ENCODE results near the gene CNTROB.

CNTROB gene

GRCh38 chr17:7922269-7922844, 9.6 kb upstream of the CNTROB start:
- no peaks in the 10 kb centered on the region for H3K9me2 ChIP-seq (replicated peaks; ENCODE audit: control insufficient read depth, low read length)
- peaks cover 6% of the 10 kb centered on the region; the same call in 1 of the 2 replicates for H3F3A ChIP-seq (ENCODE audit: control insufficient read depth, insufficient read depth)
- H3K79me2 ChIP-seq (ENCODE audit: control insufficient read depth, low read length): no peaks in the 10 kb centered on the region
- peak overlapping the region; percentile 75 for H3K4me2 ChIP-seq (ENCODE audit: low read length)
- H3K4me3 ChIP-seq (ENCODE audit: low read length): peak overlapping the region; percentile 55
- TF ChIP-seq, protein P1, sequence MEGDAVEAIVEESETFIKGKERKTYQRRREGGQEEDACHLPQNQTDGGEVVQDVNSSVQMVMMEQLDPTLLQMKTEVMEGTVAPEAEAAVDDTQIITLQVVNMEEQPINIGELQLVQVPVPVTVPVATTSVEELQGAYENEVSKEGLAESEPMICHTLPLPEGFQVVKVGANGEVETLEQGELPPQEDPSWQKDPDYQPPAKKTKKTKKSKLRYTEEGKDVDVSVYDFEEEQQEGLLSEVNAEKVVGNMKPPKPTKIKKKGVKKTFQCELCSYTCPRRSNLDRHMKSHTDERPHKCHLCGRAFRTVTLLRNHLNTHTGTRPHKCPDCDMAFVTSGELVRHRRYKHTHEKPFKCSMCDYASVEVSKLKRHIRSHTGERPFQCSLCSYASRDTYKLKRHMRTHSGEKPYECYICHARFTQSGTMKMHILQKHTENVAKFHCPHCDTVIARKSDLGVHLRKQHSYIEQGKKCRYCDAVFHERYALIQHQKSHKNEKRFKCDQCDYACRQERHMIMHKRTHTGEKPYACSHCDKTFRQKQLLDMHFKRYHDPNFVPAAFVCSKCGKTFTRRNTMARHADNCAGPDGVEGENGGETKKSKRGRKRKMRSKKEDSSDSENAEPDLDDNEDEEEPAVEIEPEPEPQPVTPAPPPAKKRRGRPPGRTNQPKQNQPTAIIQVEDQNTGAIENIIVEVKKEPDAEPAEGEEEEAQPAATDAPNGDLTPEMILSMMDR (IDR thresholded peaks at IDR 0.05; ENCODE audit: low read depth, low read length, poor library complexity, severe bottlenecking): no peak
- no peak for TF ChIP-seq EZH2phosphoT487 (IDR thresholded peaks at IDR 0.05; ENCODE audit: borderline replicate concordance, low read length)
- H3K36me3 ChIP-seq (ENCODE audit: control insufficient read depth, low read length): 0 out of 2 replicates have a peak, but pooled peaks cover 5% of the 10 kb centered on the region
- no peaks in the 10 kb centered on the region for H4K20me1 ChIP-seq (ENCODE audit: control insufficient read depth, insufficient read depth, low read depth, low read length)
- H3K9me3 ChIP-seq (ENCODE audit: control insufficient read depth, insufficient read depth, low read length): no peaks in the 10 kb centered on the region
- H3K27me3 ChIP-seq (ENCODE audit: control insufficient read depth, low read length): no peaks in the 10 kb centered on the region
- peaks cover 15% of the 10 kb centered on the region for H3K4me1 ChIP-seq (ENCODE audit: control insufficient read depth, low read length)
- no peak overlapping the region for H3K27ac ChIP-seq (ENCODE audit: low read depth, low read length)

DNA sequence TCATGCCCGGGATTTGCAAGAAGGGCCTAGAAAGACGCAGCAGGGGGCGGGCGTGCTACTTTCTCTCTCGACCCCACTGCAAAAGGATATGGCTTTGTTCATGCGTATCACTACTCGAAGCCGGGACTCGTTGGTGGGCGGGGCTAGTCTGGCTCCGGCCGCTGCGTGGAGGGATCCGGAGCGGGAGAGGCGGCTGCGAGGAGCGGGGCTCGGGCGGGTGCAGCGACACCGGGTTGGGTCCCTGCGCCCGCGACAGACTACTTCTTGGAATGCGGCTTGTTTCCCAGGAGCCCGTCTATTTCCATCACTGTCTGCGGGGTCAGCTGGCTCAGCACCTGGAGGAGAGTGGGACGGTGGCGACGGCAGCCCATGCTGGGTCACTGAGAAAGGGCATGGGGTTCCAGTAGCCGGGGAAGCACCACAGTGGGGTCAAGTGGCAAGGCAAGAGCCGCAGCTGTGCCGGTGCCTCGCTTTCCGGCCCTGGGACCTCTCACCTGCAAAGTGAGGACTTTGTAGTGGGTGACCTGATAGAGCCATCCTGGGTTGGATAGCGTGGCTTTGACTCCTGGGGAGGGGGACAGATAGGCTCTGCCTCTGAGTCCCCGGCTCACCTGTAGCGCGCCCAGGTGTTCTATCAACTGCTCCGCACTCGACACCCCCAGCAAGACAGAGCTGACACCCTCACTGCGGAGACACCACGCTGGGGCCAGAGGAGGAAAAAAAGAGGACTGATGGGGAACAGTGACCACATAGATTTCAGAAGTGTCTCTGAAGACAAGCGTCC, 9.0 kb upstream of the CNTROB start:
- Histone ChIP-seq H3K4me2 (ENCODE audit: low read length) (peak overlapping the region; percentile 75), H3K27ac (ENCODE audit: low read depth, low read length) (no peak overlapping the region), H3K4me3 (ENCODE audit: low read length) (peak overlapping the region; percentile 55), H3K4me1 (ENCODE audit: control insufficient read depth, low read length) (peaks cover 15% of the 10 kb centered on the region), H3K9me2 (replicated peaks; ENCODE audit: control insufficient read depth, low read length) (no peaks in the 10 kb centered on the region), H4K20me1 (ENCODE audit: control insufficient read depth, insufficient read depth, low read depth, low read length) (no peaks in the 10 kb centered on the region), H3K27me3 (ENCODE audit: control insufficient read depth, low read length) (no peaks in the 10 kb centered on the region), H3K79me2 (ENCODE audit: control insufficient read depth, low read length) (no peaks in the 10 kb centered on the region), H3K36me3 (ENCODE audit: control insufficient read depth, low read length) (0 out of 2 replicates have a peak, but pooled peaks cover 5% of the 10 kb centered on the region), H3F3A (ENCODE audit: control insufficient read depth, insufficient read depth) (peaks cover 6% of the 10 kb centered on the region; the same call in 1 of the 2 replicates), H3K9me3 (ENCODE audit: control insufficient read depth, insufficient read depth, low read length) (no peaks in the 10 kb centered on the region)
- TF ChIP-seq, protein P1 (IDR thresholded peaks at IDR 0.05; ENCODE audit: low read depth, low read length, poor library complexity, severe bottlenecking): peak; percentile 30
- no peak for TF ChIP-seq EZH2phosphoT487 (IDR thresholded peaks at IDR 0.05; ENCODE audit: borderline replicate concordance, low read length)

GRCh38 chr17:7927596-7927995, 4.4 kb upstream of the CNTROB start:
- H3K79me2 ChIP-seq (ENCODE audit: control insufficient read depth, low read length): peaks cover 22% of the 10 kb centered on the region
- H3K4me1 ChIP-seq (ENCODE audit: control insufficient read depth, low read length): peaks cover 19% of the 10 kb centered on the region
- no peaks in the 10 kb centered on the region for H3K9me3 ChIP-seq (ENCODE audit: control insufficient read depth, insufficient read depth, low read length)
- H3K9me2 ChIP-seq (replicated peaks; ENCODE audit: control insufficient read depth, low read length): no peaks in the 10 kb centered on the region
- H3K36me3 ChIP-seq (ENCODE audit: control insufficient read depth, low read length): peaks cover 15% of the 10 kb centered on the region
- no peaks in the 10 kb centered on the region for H3K27me3 ChIP-seq (ENCODE audit: control insufficient read depth, low read length)
- H3K4me3 ChIP-seq (ENCODE audit: low read length): no peak overlapping the region
- H3K4me2 ChIP-seq (ENCODE audit: low read length): no peak overlapping the region
- H4K20me1 ChIP-seq (ENCODE audit: control insufficient read depth, insufficient read depth, low read depth, low read length): no peaks in the 10 kb centered on the region
- TF ChIP-seq, protein P1 (IDR thresholded peaks at IDR 0.05; ENCODE audit: low read depth, low read length, poor library complexity, severe bottlenecking): no peak
- no peak for TF ChIP-seq EZH2phosphoT487 (IDR thresholded peaks at IDR 0.05; ENCODE audit: borderline replicate concordance, low read length)
- no peaks in the 10 kb centered on the region for H3F3A ChIP-seq (ENCODE audit: control insufficient read depth, insufficient read depth)
- H3K27ac ChIP-seq (ENCODE audit: low read depth, low read length): no peak overlapping the region

All from DOHH2 (cell line).